Parathyroid adenoma (tissue), 2 donors: ENCODE data around the gene RPS6KB2.

Source experiments
- H2AFZ ChIP-seq: fragments of 300-600 bp; sonication (generic); one replicate; pipeline ENCODE4 v1.7.0; 2017; ENCODE audit warnings: antibody characterized with exemption, mild to moderate bottlenecking
- H3K27ac ChIP-seq: fragments of 300-600 bp; sonication (generic); one replicate; pipeline ENCODE4 v1.7.0; 2017
- H3K27me3 ChIP-seq: fragments of 300-600 bp; sonication (generic); one replicate; pipeline ENCODE4 v1.7.0; 2017; ENCODE audit warnings: low read length; ENCODE audit not compliant: control insufficient read depth, insufficient read depth
- H3K36me3 ChIP-seq: fragments of 300-600 bp; sonication (generic); one replicate; pipeline ENCODE4 v1.7.0; 2017; ENCODE audit warnings: low read length; ENCODE audit not compliant: control insufficient read depth, insufficient read depth
- H3K4me1 ChIP-seq: fragments of 300-600 bp; sonication (generic); one replicate; pipeline ENCODE4 v1.7.0; 2017; ENCODE audit warnings: control low read depth
- H3K4me2 ChIP-seq: fragments of 300-600 bp; sonication (generic); one replicate; pipeline ENCODE4 v1.7.0; 2017; ENCODE audit warnings: low read length
- H3K4me3 ChIP-seq: fragments of 300-600 bp; sonication (generic); one replicate; pipeline ENCODE4 v1.7.0; 2017; ENCODE audit warnings: low read depth, low read length
- H3K79me2 ChIP-seq: fragments of 300-600 bp; sonication (generic); one replicate; pipeline ENCODE4 v1.7.0; 2017; ENCODE audit warnings: control low read depth
- H3K9ac ChIP-seq: fragments of 300-600 bp; sonication (generic); one replicate; pipeline ENCODE4 v1.7.0; 2017; ENCODE audit warnings: mild to moderate bottlenecking
- H3K9me3 ChIP-seq: fragments of 300-600 bp; sonication (generic); one replicate; pipeline ENCODE4 v1.7.0; 2017; ENCODE audit warnings: low read length; ENCODE audit not compliant: control insufficient read depth
- CTCF ChIP-seq: fragments of 300-600 bp; sonication (generic); IDR thresholded peaks from one replicate; pipeline ENCODE4 v1.7.0; 2017; ENCODE audit warnings: antibody characterized with exemption, mild to moderate bottlenecking
- donor health status: primary hyperparathyroidism.

The RPS6KB2 gene

GRCh38 chr11:67436459-67437081, 8.3 kb downstream of the RPS6KB2 start:
- no peak for TF ChIP-seq CTCF
- no peak overlapping the region for H2AFZ ChIP-seq
- H3K27ac ChIP-seq = no peak overlapping the region
- H3K4me2 ChIP-seq = no peak overlapping the region
- H3K79me2 ChIP-seq = no peaks in the 10 kb centered on the region
- no peak overlapping the region for H3K4me3 ChIP-seq
- no peaks in the 10 kb centered on the region for H3K36me3 ChIP-seq
- H3K4me1 ChIP-seq = no peaks in the 10 kb centered on the region
- no peaks in the 10 kb centered on the region for H3K27me3 ChIP-seq
- H3K9me3 ChIP-seq = no peaks in the 10 kb centered on the region
- H3K9ac ChIP-seq = no peak overlapping the region

GRCh38 chr11:67437082-67437808, 9.0 kb downstream of the RPS6KB2 start, which contains the start of gene PTPRCAP:
PTPRCAP (minus strand) TSS chr11:67437682; CDS start chr11:67437619, 63 bp downstream.
- no peak within 1 kb of the TSS for H3K9ac ChIP-seq
- no peaks in the 10 kb centered on the region for H3K79me2 ChIP-seq
- no peaks in the 10 kb centered on the region for H3K4me1 ChIP-seq
- no peak within 1 kb of the TSS for H2AFZ ChIP-seq
- H3K36me3 ChIP-seq = no peaks in the 10 kb centered on the region
- no peak within 1 kb of the TSS for H3K4me2 ChIP-seq
- H3K4me3 ChIP-seq = no peak within 1 kb of the TSS
- H3K9me3 ChIP-seq = no peaks in the 10 kb centered on the region
- H3K27ac ChIP-seq = no peak within 1 kb of the TSS
- no peaks in the 10 kb centered on the region for H3K27me3 ChIP-seq
- TF ChIP-seq CTCF = no peak

GRCh38 chr11:67437809-67438157, 9.5 kb downstream of the RPS6KB2 start:
- no peak overlapping the region for H2AFZ ChIP-seq
- H3K36me3 ChIP-seq = no peaks in the 10 kb centered on the region
- H3K4me3 ChIP-seq = no peak overlapping the region
- H3K4me2 ChIP-seq = no peak overlapping the region
- H3K9ac ChIP-seq = no peak overlapping the region
- no peaks in the 10 kb centered on the region for H3K9me3 ChIP-seq
- no peaks in the 10 kb centered on the region for H3K27me3 ChIP-seq
- no peaks in the 10 kb centered on the region for H3K79me2 ChIP-seq
- no peaks in the 10 kb centered on the region for H3K4me1 ChIP-seq
- no peak overlapping the region for H3K27ac ChIP-seq
- no peak for TF ChIP-seq CTCF

- no peak for TF ChIP-seq CTCF
- Histone ChIP-seq H3K4me1 (no peaks in the 10 kb centered on the region), H3K79me2 (no peaks in the 10 kb centered on the region), H3K27me3 (no peaks in the 10 kb centered on the region), H3K4me2 (no peak overlapping the region), H3K4me3 (no peak overlapping the region), H3K9me3 (no peaks in the 10 kb centered on the region), H3K36me3 (no peaks in the 10 kb centered on the region), H2AFZ (no peak overlapping the region), H3K9ac (no peak overlapping the region), H3K27ac (no peak overlapping the region)
These were observed 10.0 kb downstream of the RPS6KB2 start for GRCh38 chr11:67438158-67438902.
